ENCODE measurements around the gene TH.

TH gene

DNA sequence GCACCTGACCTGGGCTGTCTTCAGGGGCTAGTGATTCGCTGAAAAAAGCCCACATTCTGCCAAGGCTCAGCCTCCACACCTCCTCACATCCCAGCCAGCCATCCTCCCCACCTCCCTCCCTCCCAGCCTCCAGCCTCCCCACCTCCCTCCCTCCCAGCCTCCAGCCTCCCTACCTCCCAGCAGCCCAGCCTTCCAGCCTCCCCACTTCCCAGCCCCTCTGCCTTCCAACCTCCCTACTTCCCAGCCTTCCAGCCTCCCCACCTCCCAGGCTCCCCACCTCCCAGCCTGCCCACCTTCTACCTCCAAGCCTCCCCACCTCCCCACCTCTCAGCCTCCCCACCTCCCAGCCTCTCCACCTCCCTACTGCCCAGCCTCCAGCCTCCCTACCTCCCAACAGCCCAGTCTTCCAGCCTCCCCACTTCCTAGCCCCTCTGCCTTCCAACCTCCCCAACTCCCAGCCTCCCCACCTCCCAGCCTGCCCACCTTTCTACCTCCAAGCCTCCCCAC, 33.7 kb upstream of the TH start:
- Histone ChIP-seq H3K4me1 (ENCODE audit: control insufficient read depth, low read length) (peaks cover 10% of the 10 kb centered on the region), H3K9me3 (ENCODE audit: control insufficient read depth, insufficient read depth, low read length) (no peaks in the 10 kb centered on the region), H3K27me3 (ENCODE audit: control insufficient read depth, low read length) (no peaks in the 10 kb centered on the region), H3F3A (ENCODE audit: control insufficient read depth, insufficient read depth) (no peaks in the 10 kb centered on the region), H3K36me3 (ENCODE audit: control insufficient read depth, low read length) (no peaks in the 10 kb centered on the region), H3K27ac (ENCODE audit: low read depth, low read length) (no peak overlapping the region), H4K20me1 (ENCODE audit: control insufficient read depth, insufficient read depth, low read depth, low read length) (no peaks in the 10 kb centered on the region), H3K79me2 (ENCODE audit: control insufficient read depth, low read length) (no peaks in the 10 kb centered on the region), H3K4me2 (ENCODE audit: low read length) (no peak overlapping the region), H3K9me2 (replicated peaks; ENCODE audit: control insufficient read depth, low read length) (no peaks in the 10 kb centered on the region), H3K4me3 (ENCODE audit: low read length) (no peak overlapping the region)
- TF ChIP-seq, protein P1, sequence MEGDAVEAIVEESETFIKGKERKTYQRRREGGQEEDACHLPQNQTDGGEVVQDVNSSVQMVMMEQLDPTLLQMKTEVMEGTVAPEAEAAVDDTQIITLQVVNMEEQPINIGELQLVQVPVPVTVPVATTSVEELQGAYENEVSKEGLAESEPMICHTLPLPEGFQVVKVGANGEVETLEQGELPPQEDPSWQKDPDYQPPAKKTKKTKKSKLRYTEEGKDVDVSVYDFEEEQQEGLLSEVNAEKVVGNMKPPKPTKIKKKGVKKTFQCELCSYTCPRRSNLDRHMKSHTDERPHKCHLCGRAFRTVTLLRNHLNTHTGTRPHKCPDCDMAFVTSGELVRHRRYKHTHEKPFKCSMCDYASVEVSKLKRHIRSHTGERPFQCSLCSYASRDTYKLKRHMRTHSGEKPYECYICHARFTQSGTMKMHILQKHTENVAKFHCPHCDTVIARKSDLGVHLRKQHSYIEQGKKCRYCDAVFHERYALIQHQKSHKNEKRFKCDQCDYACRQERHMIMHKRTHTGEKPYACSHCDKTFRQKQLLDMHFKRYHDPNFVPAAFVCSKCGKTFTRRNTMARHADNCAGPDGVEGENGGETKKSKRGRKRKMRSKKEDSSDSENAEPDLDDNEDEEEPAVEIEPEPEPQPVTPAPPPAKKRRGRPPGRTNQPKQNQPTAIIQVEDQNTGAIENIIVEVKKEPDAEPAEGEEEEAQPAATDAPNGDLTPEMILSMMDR (IDR thresholded peaks at IDR 0.05; ENCODE audit: low read depth, low read length, poor library complexity, severe bottlenecking), result no peak
- TF ChIP-seq EZH2phosphoT487 (IDR thresholded peaks at IDR 0.05; ENCODE audit: borderline replicate concordance, low read length), result no peak

DNA sequence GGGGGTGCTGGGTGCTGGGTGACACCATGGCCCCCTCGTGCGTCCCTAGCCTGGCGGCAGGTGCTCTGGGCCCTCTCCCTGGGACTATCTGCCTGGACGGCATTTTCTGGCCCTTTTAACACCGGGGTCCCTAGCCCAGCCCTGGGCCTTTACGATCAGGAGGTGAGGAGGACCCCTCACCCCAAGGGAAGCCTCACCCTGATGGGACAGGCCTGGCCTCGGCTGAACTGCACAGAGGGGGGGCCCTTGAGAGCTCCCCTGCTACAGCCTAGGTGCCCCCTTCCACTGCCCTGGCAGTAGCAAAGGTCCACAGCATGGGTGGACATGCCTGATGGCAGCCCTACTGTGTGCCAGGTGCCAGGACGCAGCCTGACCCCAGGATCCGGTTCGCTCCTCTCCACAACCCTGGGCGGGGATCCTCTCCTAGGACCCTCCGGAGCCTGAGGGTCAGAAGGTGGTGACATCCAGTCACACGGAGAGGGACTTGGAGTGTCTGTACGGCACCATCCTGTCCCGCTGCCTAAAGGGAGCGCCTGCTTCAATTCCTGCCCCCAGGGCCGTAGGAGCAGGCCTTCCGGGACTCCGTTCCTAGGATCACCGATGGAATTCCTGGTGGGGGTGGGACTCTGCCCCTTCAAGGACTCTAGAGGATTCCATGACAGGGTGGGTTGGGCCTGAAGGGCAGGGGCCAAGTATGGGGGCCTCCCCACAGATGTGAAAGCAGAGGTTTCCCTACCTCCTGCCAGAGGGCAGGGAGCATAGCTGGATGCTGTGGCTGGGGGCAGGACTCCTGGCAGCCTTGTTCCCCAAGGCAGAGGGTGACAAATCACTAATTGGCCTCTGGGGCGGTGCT, 33.0 kb upstream of the TH start:
- no peaks in the 10 kb centered on the region for H3K9me3 ChIP-seq (ENCODE audit: control insufficient read depth, insufficient read depth, low read length)
- H4K20me1 ChIP-seq (ENCODE audit: control insufficient read depth, insufficient read depth, low read depth, low read length), result no peaks in the 10 kb centered on the region
- H3F3A ChIP-seq (ENCODE audit: control insufficient read depth, insufficient read depth), result no peaks in the 10 kb centered on the region
- no peaks in the 10 kb centered on the region for H3K9me2 ChIP-seq (replicated peaks; ENCODE audit: control insufficient read depth, low read length)
- no peaks in the 10 kb centered on the region for H3K79me2 ChIP-seq (ENCODE audit: control insufficient read depth, low read length)
- no peak overlapping the region for H3K4me3 ChIP-seq (ENCODE audit: low read length)
- H3K27me3 ChIP-seq (ENCODE audit: control insufficient read depth, low read length), result no peaks in the 10 kb centered on the region
- H3K27ac ChIP-seq (ENCODE audit: low read depth, low read length), result no peak overlapping the region
- H3K4me1 ChIP-seq (ENCODE audit: control insufficient read depth, low read length), result peaks cover 10% of the 10 kb centered on the region
- TF ChIP-seq, protein P1 (IDR thresholded peaks at IDR 0.05; ENCODE audit: low read depth, low read length, poor library complexity, severe bottlenecking), result no peak
- no peak for TF ChIP-seq EZH2phosphoT487 (IDR thresholded peaks at IDR 0.05; ENCODE audit: borderline replicate concordance, low read length)
- H3K36me3 ChIP-seq (ENCODE audit: control insufficient read depth, low read length), result no peaks in the 10 kb centered on the region
- no peak overlapping the region for H3K4me2 ChIP-seq (ENCODE audit: low read length)

DNA sequence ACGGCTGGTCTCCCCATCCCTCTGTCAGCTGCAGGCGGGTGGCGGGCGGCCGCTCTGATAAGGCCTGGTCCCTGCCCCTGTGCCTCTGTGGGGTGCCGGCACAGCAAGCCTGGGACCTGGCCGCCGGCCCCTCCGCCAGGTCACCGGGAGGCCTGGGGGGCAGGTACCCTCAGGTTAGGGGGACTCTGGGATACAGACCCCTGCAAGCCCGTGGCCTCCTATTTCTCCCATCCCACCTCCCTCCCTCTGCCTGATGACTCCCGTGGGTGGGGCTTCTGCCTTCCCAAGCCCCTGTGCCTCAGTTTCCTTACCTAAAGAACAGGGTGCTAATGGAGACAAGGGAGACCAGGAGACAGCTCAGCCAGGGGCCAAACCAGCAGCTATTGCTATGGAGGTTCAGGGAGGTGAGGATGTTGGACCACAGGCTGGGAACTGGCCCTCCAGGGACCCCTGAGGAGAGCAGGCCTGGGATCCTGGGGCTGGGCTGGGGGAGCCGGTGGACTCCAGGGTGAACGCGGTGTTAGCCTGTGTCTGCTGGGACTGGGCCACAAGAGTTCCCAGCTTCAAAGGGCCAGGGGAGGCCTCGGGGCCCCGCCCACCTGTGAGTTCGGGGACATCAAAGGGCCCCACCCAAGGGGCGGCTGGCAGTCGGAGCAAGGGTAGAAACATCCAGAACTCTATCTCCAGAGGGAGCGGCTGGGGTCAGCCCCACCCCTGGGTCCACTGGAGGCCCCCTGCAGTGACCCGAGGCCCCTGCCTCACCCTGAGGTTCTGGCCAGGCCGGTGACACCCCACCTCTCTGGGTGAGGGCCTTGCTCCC, 32.0 kb upstream of the TH start:
- Histone ChIP-seq H3K9me2 (replicated peaks; ENCODE audit: control insufficient read depth, low read length) (no peaks in the 10 kb centered on the region), H4K20me1 (ENCODE audit: control insufficient read depth, insufficient read depth, low read depth, low read length) (no peaks in the 10 kb centered on the region), H3K4me3 (ENCODE audit: low read length) (no peak overlapping the region), H3K27me3 (ENCODE audit: control insufficient read depth, low read length) (no peaks in the 10 kb centered on the region), H3K4me2 (ENCODE audit: low read length) (no peak overlapping the region), H3F3A (ENCODE audit: control insufficient read depth, insufficient read depth) (no peaks in the 10 kb centered on the region), H3K79me2 (ENCODE audit: control insufficient read depth, low read length) (no peaks in the 10 kb centered on the region), H3K9me3 (ENCODE audit: control insufficient read depth, insufficient read depth, low read length) (no peaks in the 10 kb centered on the region), H3K4me1 (ENCODE audit: control insufficient read depth, low read length) (peaks cover 10% of the 10 kb centered on the region), H3K27ac (ENCODE audit: low read depth, low read length) (no peak overlapping the region), H3K36me3 (ENCODE audit: control insufficient read depth, low read length) (no peaks in the 10 kb centered on the region)
- no peak for TF ChIP-seq EZH2phosphoT487 (IDR thresholded peaks at IDR 0.05; ENCODE audit: borderline replicate concordance, low read length)
- TF ChIP-seq, protein P1 (IDR thresholded peaks at IDR 0.05; ENCODE audit: low read depth, low read length, poor library complexity, severe bottlenecking), result no peak

Measured in DOHH2 (cell line).